Non-pigmented ciliary epithelial cell (primary cell): ENCODE data around the gene GALNT9.
"Not testable (repeated sequence)": the region's sequence is repeated elsewhere in the genome, so short reads cannot be mapped to it uniquely, and the experiment has no call there.

ENCODE experiments used
- DNase-seq: peaks from one replicate; pipeline ENCODE4 v3.0.0-alpha.2; 2010; ENCODE audit warnings: low read depth

Gene GALNT9

GRCh38 chr12:132329036-132329719 is at the start of gene GALNT9:
GALNT9 (minus strand) TSS chr12:132329589; CDS start chr12:132329203, 386 bp downstream.
- no peak for DNase-seq

GRCh38 chr12:132379057-132379456 is 49.7 kb upstream of the GALNT9 start:
- not testable (repeated sequence) for DNase-seq

- no peak for DNase-seq
Observed at GRCh38 chr12:132377147-132377546, 47.8 kb upstream of the GALNT9 start.

- no peak for DNase-seq
Observed at GRCh38 chr12:132376464-132376830, 47.1 kb upstream of the GALNT9 start.

- DNase-seq, result no peak
Observed at GRCh38 chr12:132375747-132376463, 46.5 kb upstream of the GALNT9 start.

GRCh38 chr12:132374612-132375445 is 45.4 kb upstream of the GALNT9 start:
- DNase-seq, result no peak

- no peak for DNase-seq
Observed at GRCh38 chr12:132373901-132374611, 44.7 kb upstream of the GALNT9 start.

GRCh38 chr12:132367852-132368251 is 38.5 kb upstream of the GALNT9 start:
- no peak for DNase-seq

GRCh38 chr12:132367071-132367851 is 37.9 kb upstream of the GALNT9 start:
- no peak for DNase-seq

GRCh38 chr12:132366341-132366861 is 37.0 kb upstream of the GALNT9 start:
- no peak for DNase-seq

GRCh38 chr12:132365226-132365625 is 35.8 kb upstream of the GALNT9 start:
- DNase-seq, result no peak

- DNase-seq, result no peak
Observed at GRCh38 chr12:132364348-132364902, 35.0 kb upstream of the GALNT9 start.

- no peak for DNase-seq
Observed at GRCh38 chr12:132363661-132364347, 34.4 kb upstream of the GALNT9 start.

- DNase-seq, result no peak
Observed at GRCh38 chr12:132362996-132363660, 33.7 kb upstream of the GALNT9 start.

GRCh38 chr12:132360906-132361777 is 31.8 kb upstream of the GALNT9 start:
- DNase-seq, result no peak

- DNase-seq, result no peak
Observed at GRCh38 chr12:132360410-132360809, 31.0 kb upstream of the GALNT9 start.

- DNase-seq, result no peak
Observed at GRCh38 chr12:132359971-132360370, 30.6 kb upstream of the GALNT9 start.

- DNase-seq, result no peak
Observed at GRCh38 chr12:132359551-132359950, 30.2 kb upstream of the GALNT9 start.
